Kidney (tissue), 14 donors: ENCODE results near the gene HNRNPAB. TPM values are rescaled to one million over a fixed set of nuclear protein-coding genes. Genes with fewer than 3 reads are reported as not detected.
A peak's percentile ranks its signal among the peaks of the same experiment; 100 is the strongest.

Experiments used
- DNase-seq, 5 donors: peaks; one replicate each; pipeline ENCODE4 v3.0.0-alpha.2; 2013 to 2020
- FAIRE-seq: peaks from 2 replicates; lab custom pipeline; 2012; peaks lifted over from hg19 to GRCh38; lab: Jason Lieb, UNC
- H3K27ac ChIP-seq, 2 donors: one replicate each; pipeline ENCODE4 v1.7.0; 2013; ENCODE audit warnings: low read depth in 2 of 2, low read length in 2 of 2, inconsistent platforms in 1 of 2
- H3K27me3 ChIP-seq: one replicate; pipeline ENCODE4 v1.7.1; 2013; ENCODE audit warnings: low read length, inconsistent platforms; ENCODE audit not compliant: control insufficient read depth, insufficient read depth
- H3K36me3 ChIP-seq, 3 donors: one replicate each; pipeline versions ENCODE4 v1.7.0 to v1.7.1; 2013; ENCODE audit warnings: low read length in 3 of 3, control low read depth in 1 of 3, inconsistent platforms in 1 of 3; ENCODE audit not compliant: insufficient read depth in 3 of 3, control insufficient read depth in 2 of 3
- H3K4me1 ChIP-seq, 3 donors: one replicate each; pipeline versions ENCODE4 v1.7.0 to v1.7.1; 2013; ENCODE audit warnings: low read length in 3 of 3, inconsistent platforms in 1 of 3, low read depth in 1 of 3; ENCODE audit not compliant: control insufficient read depth in 2 of 3, insufficient read depth in 2 of 3
- H3K4me3 ChIP-seq, 3 donors: one replicate each; pipeline versions ENCODE4 v1.7.0 to v1.8.1; 2013; ENCODE audit warnings: low read length in 3 of 3, control low read depth in 1 of 3, inconsistent platforms in 1 of 3
- H3K9ac ChIP-seq, 3 donors: one replicate each; pipeline versions ENCODE4 v1.7.0 to v1.7.1; 2013; ENCODE audit warnings: low read length in 3 of 3, control low read depth in 1 of 3, inconsistent platforms in 1 of 3
- H3K9me3 ChIP-seq, 3 donors: one replicate each; pipeline versions ENCODE4 v1.7.0 to v1.7.1; 2013; ENCODE audit warnings: low read length in 3 of 3, control low read depth in 1 of 3, inconsistent platforms in 1 of 3; ENCODE audit not compliant: control insufficient read depth in 2 of 3, insufficient read depth in 1 of 3
- intact Hi-C: fragments of 100-400 bp; cut with DNase I; formaldehyde crosslinking; loops from one replicate; pipeline ENCODE4 v1.11.1; 2022
- polyA plus RNA-seq: library from polyadenylated mRNA; stranded (reverse); fragments of 350-450 nt; fragmentation: Illumina TruSeq; extraction: RNeasy Lipid Tissue Mini Kit (QIAGEN cat#74804); gene quantifications from one replicate; pipeline ENCODE4 v1.2.3, GENCODE V29; 2014; ENCODE audit warnings: low read depth, low replicate concordance; ENCODE audit not compliant: insufficient read depth
- total RNA-seq: library from RNA; stranded (reverse); fragmentation: NEBNext Ultra II Directional; extraction: Animal tissue kit (Norgen Biotek cat#: 25700); gene quantifications from one replicate; pipeline ENCODE4 v1.2.1, GENCODE V29; 2021
- TF ChIP-seq, protein P1 (sequence below): IDR thresholded peaks from 3 replicates; pipeline ENCODE4 v1.5.1; 2012; ENCODE audit warnings: mild to moderate bottlenecking, moderate library complexity, borderline replicate concordance; ENCODE audit not compliant: insufficient read depth; ENCODE audit errors: extremely low read depth
- donor health status: control.
- donor health status: control.
- donor health status: control.
- donor health status: control.
- donor health status: control.
- donor health status: DM: yes; HTN: yes; CAD: no.
- donor health status: Normal renal cell carcinoma (clear cell type).

HNRNPAB gene
- total and polyA plus RNA-seq, 2 donors from 2014 or later: 81.8 to 130 TPM

DNA sequence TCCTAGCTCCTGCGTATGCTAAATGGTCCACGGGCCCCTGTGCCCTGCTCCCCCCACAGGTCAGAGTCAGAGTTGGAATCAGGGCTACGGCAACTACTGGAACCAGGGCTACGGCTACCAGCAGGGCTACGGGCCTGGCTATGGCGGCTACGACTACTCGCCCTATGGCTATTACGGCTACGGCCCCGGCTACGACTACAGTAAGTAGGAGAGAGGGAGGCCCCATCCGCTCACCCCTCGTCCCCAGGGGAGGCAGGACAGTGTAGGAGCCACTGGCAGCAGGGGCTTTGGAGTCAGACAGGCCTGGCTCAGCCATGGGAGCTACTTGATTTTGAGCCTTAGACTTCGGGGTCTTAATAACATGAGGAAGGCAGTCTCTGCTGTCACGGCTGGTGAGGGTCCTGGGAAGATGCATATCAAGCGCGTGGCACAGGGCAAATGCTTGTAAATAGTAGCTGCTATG lies 5.8 kb downstream of the HNRNPAB start:
- FAIRE-seq (no peak), DNase-seq (peak in 1 of 5 donors; percentile 72)
- Histone ChIP-seq H3K9me3 (no peaks in the 10 kb centered on the region), H3K9ac (no peak overlapping the region), H3K27ac (no peak overlapping the region), H3K4me1 (peaks cover 3 to 38% (median 34%) of the 10 kb centered on the region in 3 donors), H3K36me3 (peaks cover 24 to 69% (median 60%) of the 10 kb centered on the region in 3 donors), H3K27me3 (no peaks in the 10 kb centered on the region), H3K4me3 (no peak overlapping the region)
- intact Hi-C loops: no loop called here
- TF ChIP-seq, protein P1, sequence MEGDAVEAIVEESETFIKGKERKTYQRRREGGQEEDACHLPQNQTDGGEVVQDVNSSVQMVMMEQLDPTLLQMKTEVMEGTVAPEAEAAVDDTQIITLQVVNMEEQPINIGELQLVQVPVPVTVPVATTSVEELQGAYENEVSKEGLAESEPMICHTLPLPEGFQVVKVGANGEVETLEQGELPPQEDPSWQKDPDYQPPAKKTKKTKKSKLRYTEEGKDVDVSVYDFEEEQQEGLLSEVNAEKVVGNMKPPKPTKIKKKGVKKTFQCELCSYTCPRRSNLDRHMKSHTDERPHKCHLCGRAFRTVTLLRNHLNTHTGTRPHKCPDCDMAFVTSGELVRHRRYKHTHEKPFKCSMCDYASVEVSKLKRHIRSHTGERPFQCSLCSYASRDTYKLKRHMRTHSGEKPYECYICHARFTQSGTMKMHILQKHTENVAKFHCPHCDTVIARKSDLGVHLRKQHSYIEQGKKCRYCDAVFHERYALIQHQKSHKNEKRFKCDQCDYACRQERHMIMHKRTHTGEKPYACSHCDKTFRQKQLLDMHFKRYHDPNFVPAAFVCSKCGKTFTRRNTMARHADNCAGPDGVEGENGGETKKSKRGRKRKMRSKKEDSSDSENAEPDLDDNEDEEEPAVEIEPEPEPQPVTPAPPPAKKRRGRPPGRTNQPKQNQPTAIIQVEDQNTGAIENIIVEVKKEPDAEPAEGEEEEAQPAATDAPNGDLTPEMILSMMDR: no peak

DNA sequence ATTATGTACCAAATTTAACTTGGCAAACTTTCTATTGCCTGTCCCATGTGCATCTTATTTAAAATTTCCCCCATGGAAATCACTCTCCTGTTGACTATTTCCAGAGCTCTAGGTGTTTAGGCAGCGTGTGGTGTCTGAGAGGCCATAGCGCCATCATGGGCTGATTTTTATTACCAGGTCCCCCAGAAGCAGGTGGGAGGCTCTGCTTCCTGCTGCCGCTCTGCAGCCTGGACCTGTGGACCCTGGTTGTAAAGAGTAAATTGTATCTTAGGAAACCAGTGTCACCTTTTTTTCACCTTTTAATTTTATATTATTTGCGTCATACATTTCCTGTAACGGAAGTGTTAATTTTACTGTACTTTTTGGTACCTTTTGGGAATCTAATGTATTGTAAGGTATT lies 6.4 kb downstream of the HNRNPAB start:
- H3K9me3 ChIP-seq: no peaks in the 10 kb centered on the region
- no peaks in the 10 kb centered on the region for H3K27me3 ChIP-seq
- TF ChIP-seq, protein P1: no peak
- H3K9ac ChIP-seq: no peak overlapping the region
- DNase-seq (peak in 1 of 5 donors; percentile 28), FAIRE-seq (no peak)
- H3K27ac ChIP-seq: no peak overlapping the region
- peaks cover 24 to 75% (median 60%) of the 10 kb centered on the region in 3 donors for H3K36me3 ChIP-seq
- intact Hi-C loops: no loop called here
- H3K4me1 ChIP-seq: peaks cover 3 to 40% (median 31%) of the 10 kb centered on the region in 3 donors
- H3K4me3 ChIP-seq: no peak overlapping the region

DNA sequence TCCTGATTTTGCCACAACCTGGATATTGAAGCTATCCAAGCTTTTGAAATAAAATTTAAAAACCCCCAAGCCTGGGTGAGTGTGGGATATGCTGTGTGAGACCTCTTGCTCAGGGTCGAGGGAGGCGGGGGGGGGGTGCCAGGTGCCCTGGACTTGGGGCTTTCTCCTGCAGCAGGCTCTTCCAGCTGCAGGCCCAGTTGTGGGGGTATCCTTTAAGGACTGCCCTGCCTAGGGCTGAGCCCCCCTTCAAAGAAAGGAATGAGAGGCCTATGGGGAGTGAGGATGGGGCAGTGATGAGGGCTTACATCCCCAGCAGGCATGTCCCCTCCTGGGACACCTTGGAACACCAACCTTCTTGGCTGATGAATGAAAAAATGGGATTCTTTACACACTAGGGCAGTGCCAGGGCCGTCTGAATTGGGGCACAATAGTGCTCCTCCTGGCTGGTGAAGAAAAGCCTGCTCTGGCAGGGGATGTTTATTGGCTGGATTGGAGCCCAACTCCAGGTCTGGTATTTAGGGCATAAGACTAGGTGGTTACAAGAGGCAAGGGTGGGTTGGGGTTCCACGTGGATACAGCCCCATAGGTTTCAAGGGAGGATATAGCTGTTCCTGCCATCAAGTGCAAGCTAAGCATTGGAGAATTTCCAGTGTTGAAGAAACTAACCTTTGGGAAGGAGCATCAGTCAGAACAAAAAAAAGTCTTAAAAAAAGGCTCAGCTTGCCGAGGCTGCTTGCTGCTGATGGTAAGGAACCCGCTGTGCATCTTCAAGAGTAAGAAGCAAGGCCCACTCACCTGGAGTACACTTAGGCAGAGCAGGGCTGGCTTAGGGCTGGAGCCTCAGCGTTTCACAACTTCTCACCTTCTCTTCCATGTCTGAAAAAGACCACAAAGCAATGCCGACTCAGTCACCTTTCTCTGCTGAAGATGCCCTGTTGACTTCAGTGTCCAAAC lies 7.0 kb downstream of the HNRNPAB start:
- no peaks in the 10 kb centered on the region for H3K27me3 ChIP-seq
- no peak overlapping the region for H3K27ac ChIP-seq
- no peak overlapping the region for H3K9ac ChIP-seq
- FAIRE-seq (no peak), DNase-seq (peak in 1 of 5 donors; percentile 31)
- H3K4me3 ChIP-seq: no peak overlapping the region
- H3K9me3 ChIP-seq: no peaks in the 10 kb centered on the region
- H3K36me3 ChIP-seq: peaks cover 24 to 80% (median 64%) of the 10 kb centered on the region in 3 donors
- H3K4me1 ChIP-seq: peaks cover 0 to 33% (median 27%) of the 10 kb centered on the region in 3 donors
- intact Hi-C loops: no loop called here
- TF ChIP-seq, protein P1: no peak
